Neural progenitor cell (in vitro differentiated cells): ENCODE measurements around the gene AP1M1.

Experiments
- EZH2 ChIP-seq: fragments of 200-600 bp; sonication (generic); IDR thresholded peaks from 2 replicates; pipeline ENCODE4 v1.6.1; 2017; ENCODE audit warnings: antibody characterized with exemption, mild to moderate bottlenecking, moderate library complexity
- EZH2phosphoT487 ChIP-seq: fragments of 200-600 bp; sonication (generic); IDR thresholded peaks from 2 replicates; pipeline ENCODE4 v1.6.1; 2017; ENCODE audit warnings: antibody characterized with exemption
- TF ChIP-seq, protein P1 (sequence below): fragments of 200-600 bp; sonication (generic); IDR thresholded peaks from 2 replicates; pipeline ENCODE4 v1.5.1; 2017; ENCODE audit warnings: antibody characterized with exemption, mild to moderate bottlenecking

DNA sequence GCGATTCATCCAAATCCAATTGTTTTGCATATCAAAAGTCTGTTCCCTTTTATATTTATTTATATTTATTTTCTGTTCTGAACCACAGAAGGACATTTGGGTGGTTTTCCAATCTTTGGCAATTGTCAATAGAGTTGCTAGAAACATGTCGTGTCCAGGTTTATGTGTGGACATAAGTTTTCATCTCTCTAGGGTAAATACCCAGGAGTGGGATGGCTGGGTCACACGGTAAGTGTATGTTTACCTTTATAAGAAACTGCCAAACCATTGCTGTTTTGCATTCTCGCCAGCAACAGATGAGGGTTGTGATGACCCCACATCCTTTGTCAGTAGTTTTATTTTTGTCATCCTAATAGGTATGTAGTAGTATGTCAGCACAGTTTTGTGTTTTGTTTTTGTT, 12.5 kb downstream of the AP1M1 start:
- TF ChIP-seq EZH2phosphoT487, result no peak
- TF ChIP-seq, protein P1, sequence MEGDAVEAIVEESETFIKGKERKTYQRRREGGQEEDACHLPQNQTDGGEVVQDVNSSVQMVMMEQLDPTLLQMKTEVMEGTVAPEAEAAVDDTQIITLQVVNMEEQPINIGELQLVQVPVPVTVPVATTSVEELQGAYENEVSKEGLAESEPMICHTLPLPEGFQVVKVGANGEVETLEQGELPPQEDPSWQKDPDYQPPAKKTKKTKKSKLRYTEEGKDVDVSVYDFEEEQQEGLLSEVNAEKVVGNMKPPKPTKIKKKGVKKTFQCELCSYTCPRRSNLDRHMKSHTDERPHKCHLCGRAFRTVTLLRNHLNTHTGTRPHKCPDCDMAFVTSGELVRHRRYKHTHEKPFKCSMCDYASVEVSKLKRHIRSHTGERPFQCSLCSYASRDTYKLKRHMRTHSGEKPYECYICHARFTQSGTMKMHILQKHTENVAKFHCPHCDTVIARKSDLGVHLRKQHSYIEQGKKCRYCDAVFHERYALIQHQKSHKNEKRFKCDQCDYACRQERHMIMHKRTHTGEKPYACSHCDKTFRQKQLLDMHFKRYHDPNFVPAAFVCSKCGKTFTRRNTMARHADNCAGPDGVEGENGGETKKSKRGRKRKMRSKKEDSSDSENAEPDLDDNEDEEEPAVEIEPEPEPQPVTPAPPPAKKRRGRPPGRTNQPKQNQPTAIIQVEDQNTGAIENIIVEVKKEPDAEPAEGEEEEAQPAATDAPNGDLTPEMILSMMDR, result no peak
- TF ChIP-seq EZH2, result no peak
